ENCODE results near the gene NDST3.
A peak's percentile ranks its signal among the peaks of the same experiment; 100 is the strongest.

NDST3 gene

DNA sequence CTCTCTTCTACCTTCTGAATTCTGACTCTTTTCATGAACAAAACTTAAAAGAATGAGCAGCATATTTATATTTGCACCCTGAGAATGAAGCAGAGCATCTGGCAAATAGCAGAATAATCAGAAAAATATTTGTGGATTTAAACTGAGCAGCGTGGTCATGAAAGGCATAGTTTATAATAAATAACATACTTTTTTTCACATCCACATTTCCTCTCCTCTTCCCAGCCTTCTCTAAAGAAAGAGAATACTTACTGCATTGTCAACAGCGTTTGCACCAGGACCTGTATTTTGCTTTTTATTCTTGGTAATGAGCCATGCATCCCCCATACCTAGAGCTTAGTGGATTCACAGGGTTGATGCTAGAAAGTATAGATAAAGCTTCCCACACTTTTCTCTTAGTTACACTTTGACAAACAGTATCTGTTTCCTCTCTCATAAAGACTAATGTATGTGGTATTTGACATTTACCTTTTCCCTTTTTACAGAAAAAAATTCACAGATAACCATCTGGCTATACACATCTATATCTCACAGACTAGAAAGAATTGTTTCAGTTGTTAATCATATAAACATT lies 187.0 kb downstream of the NDST3 start:
- H3K9ac ChIP-seq (ENCODE audit: insufficient read length): no peak overlapping the region
- H3K4me3 ChIP-seq: no peak overlapping the region
- H3K36me3 ChIP-seq (ENCODE audit: insufficient read depth, low read length): no peaks in the 10 kb centered on the region
- DNase-seq (ENCODE audit: low read depth, low spot score): no peak
- H3K27ac ChIP-seq: no peak overlapping the region
- no peaks in the 10 kb centered on the region for H3K9me3 ChIP-seq (ENCODE audit: low read depth, low read length)
- TF ChIP-seq FOXP2 (optimal IDR thresholded peaks at IDR 0.05; ENCODE audit: control extremely low read depth, extremely low read length, insufficient read depth): no peak
- no peak for TF ChIP-seq EZH2 (IDR thresholded peaks at IDR 0.05)
- TF ChIP-seq POLR2AphosphoS5 (IDR thresholded peaks at IDR 0.05; ENCODE audit: borderline replicate concordance, low read depth, low read length): no peak

DNA sequence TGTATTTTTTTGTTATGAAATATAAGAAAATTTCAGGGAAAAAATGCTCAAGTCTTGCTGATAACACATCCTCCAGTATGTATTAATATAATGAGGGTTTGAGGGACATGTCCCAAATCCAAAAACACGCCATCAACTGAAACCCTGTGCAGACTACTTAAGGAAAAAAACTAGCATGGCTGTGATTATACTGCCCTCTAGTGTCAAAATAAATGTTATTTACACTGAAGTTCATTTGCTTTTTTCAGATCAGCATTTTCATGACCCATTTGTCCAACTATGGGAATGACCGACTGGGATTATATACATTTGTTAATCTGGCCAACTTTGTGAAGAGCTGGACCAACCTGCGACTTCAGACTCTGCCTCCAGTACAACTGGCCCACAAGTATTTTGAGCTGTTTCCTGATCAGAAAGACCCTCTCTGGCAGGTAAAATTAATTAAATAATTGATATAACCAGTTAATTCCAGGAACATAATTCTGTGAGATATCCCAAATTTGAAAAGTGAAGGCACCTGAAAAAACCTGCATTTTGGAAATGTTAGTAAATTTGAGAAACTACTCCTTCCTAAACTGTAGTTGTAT lies 190.1 kb downstream of the NDST3 start:
- Histone ChIP-seq H3K4me3 (peak overlapping the region; percentile 51), H3K9me3 (ENCODE audit: low read depth, low read length) (no peaks in the 10 kb centered on the region), H3K36me3 (ENCODE audit: insufficient read depth, low read length) (no peaks in the 10 kb centered on the region), H3K27ac (no peak overlapping the region), H3K9ac (ENCODE audit: insufficient read length) (no peak overlapping the region)
- DNase-seq (ENCODE audit: low read depth, low spot score): peak; percentile 78
- TF ChIP-seq POLR2AphosphoS5 (IDR thresholded peaks at IDR 0.05; ENCODE audit: borderline replicate concordance, low read depth, low read length) (no peak), FOXP2 (optimal IDR thresholded peaks at IDR 0.05; ENCODE audit: control extremely low read depth, extremely low read length, insufficient read depth) (no peak), EZH2 (IDR thresholded peaks at IDR 0.05) (no peak)

DNA sequence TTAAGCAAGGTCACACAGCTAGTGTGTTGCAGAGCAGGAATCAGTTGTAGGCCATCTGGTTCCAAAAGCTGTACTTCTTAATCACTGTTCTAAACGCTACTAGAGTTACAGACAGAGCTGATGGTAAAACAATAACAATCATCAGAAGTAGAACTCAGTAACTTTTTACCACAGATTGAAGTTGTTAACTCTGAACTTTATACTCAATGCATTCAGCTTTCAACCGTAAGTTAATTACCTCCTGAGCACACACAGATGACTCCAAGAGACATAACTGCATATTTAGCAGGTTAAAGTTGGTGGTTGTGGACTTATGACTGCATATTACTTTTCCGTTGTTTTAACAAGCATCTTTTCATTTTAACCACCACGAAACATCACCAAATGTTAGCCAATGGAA lies 191.2 kb downstream of the NDST3 start:
- no peaks in the 10 kb centered on the region for H3K9me3 ChIP-seq (ENCODE audit: low read depth, low read length)
- H3K4me3 ChIP-seq: no peak overlapping the region
- no peak for DNase-seq (ENCODE audit: low read depth, low spot score)
- TF ChIP-seq FOXP2 (optimal IDR thresholded peaks at IDR 0.05; ENCODE audit: control extremely low read depth, extremely low read length, insufficient read depth): no peak
- TF ChIP-seq POLR2AphosphoS5 (IDR thresholded peaks at IDR 0.05; ENCODE audit: borderline replicate concordance, low read depth, low read length): no peak
- TF ChIP-seq EZH2 (IDR thresholded peaks at IDR 0.05): no peak
- H3K36me3 ChIP-seq (ENCODE audit: insufficient read depth, low read length): no peaks in the 10 kb centered on the region
- no peak overlapping the region for H3K9ac ChIP-seq (ENCODE audit: insufficient read length)
- no peak overlapping the region for H3K27ac ChIP-seq

DNA sequence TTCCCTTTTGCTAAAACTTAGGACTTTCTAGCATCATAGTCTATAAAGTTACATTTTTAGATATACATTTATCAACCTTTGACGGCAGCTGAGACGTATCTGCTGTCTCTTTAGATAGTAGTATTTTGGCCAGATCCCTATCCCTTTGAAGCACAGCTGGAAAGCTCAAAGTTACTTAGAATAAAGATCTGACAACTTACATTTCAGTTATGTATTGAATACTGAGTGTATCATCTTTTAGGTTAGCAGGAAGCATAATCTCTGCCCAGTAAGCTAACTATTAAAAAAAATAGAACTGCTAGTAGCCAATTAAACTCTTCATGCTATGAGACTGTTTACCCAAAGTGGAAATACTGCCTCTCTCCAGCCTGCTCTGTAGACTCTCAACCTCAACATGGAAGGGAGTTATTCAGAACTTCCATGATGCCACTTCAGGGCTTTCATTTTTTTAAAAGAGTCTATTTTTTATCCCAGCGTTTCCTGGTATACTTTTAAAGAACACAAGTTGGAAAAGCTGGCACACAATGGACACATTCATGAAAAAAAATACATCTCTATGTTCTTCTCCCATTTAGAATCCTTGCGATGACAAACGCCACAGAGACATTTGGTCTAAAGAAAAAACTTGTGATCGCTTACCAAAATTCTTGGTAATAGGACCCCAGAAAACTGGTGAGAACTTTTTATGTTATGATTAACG lies 192.2 kb downstream of the NDST3 start:
- H3K9ac ChIP-seq (ENCODE audit: insufficient read length): no peak overlapping the region
- TF ChIP-seq EZH2 (IDR thresholded peaks at IDR 0.05): no peak
- no peak for TF ChIP-seq POLR2AphosphoS5 (IDR thresholded peaks at IDR 0.05; ENCODE audit: borderline replicate concordance, low read depth, low read length)
- no peak for TF ChIP-seq FOXP2 (optimal IDR thresholded peaks at IDR 0.05; ENCODE audit: control extremely low read depth, extremely low read length, insufficient read depth)
- no peak overlapping the region for H3K27ac ChIP-seq
- H3K9me3 ChIP-seq (ENCODE audit: low read depth, low read length): no peaks in the 10 kb centered on the region
- DNase-seq (ENCODE audit: low read depth, low spot score): no peak
- no peak overlapping the region for H3K4me3 ChIP-seq
- no peaks in the 10 kb centered on the region for H3K36me3 ChIP-seq (ENCODE audit: insufficient read depth, low read length)

DNA sequence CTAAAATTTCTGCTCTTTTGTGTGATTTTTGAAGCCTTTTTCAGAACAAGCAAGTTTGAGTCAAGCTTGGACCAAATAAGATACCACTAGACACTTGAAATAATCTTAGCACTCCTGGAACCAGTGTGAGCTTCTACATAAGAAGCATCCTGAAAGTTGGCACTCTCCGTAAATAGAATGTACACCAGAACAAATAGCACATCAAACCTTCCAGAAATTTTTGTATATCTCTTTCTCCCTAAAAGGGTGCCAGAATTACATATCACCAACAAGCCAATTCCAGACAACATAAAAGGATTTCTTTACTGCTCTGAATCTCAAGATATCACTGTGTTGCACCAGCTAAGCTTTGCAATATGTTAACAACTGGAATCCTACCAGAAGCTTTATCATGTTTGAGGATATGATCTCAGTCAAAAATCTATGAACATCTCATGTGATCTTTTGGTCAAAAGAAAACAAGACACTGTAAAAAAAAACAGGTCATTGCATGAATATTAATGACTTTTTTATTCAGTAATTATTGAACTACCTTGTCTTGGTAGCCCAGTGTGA lies 201.4 kb downstream of the NDST3 start:
- Histone ChIP-seq H3K9me3 (ENCODE audit: low read depth, low read length) (no peaks in the 10 kb centered on the region), H3K9ac (ENCODE audit: insufficient read length) (no peak overlapping the region), H3K4me3 (no peak overlapping the region), H3K27ac (no peak overlapping the region), H3K36me3 (ENCODE audit: insufficient read depth, low read length) (no peaks in the 10 kb centered on the region)
- no peak for DNase-seq (ENCODE audit: low read depth, low spot score)
- no peak for TF ChIP-seq EZH2 (IDR thresholded peaks at IDR 0.05)
- TF ChIP-seq POLR2AphosphoS5 (IDR thresholded peaks at IDR 0.05; ENCODE audit: borderline replicate concordance, low read depth, low read length): no peak
- no peak for TF ChIP-seq FOXP2 (optimal IDR thresholded peaks at IDR 0.05; ENCODE audit: control extremely low read depth, extremely low read length, insufficient read depth)

DNA sequence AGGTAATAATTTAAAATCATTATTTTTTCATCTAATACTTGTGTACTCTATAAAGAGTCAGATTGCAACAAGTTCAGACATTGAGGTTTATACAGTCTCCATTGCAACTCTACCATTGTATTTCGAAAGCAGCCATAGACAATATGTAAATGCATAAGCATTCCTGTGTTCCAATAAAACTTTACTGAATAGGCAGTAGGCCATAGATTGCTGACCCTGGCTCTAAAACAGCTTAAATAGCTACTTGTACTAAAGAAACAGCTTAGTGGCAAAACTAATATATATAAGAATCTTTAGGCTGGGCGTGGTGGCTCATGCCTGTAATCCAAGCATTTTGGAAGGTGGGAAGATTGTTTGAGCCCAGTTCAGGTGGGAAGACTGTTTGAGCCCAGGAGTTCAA lies 203.2 kb downstream of the NDST3 start:
- Histone ChIP-seq H3K27ac (no peak overlapping the region), H3K9me3 (ENCODE audit: low read depth, low read length) (no peaks in the 10 kb centered on the region), H3K4me3 (no peak overlapping the region), H3K9ac (ENCODE audit: insufficient read length) (no peak overlapping the region), H3K36me3 (ENCODE audit: insufficient read depth, low read length) (no peaks in the 10 kb centered on the region)
- TF ChIP-seq EZH2 (IDR thresholded peaks at IDR 0.05) (no peak), POLR2AphosphoS5 (IDR thresholded peaks at IDR 0.05; ENCODE audit: borderline replicate concordance, low read depth, low read length) (no peak), FOXP2 (optimal IDR thresholded peaks at IDR 0.05; ENCODE audit: control extremely low read depth, extremely low read length, insufficient read depth) (no peak)
- no peak for DNase-seq (ENCODE audit: low read depth, low spot score)

DNA sequence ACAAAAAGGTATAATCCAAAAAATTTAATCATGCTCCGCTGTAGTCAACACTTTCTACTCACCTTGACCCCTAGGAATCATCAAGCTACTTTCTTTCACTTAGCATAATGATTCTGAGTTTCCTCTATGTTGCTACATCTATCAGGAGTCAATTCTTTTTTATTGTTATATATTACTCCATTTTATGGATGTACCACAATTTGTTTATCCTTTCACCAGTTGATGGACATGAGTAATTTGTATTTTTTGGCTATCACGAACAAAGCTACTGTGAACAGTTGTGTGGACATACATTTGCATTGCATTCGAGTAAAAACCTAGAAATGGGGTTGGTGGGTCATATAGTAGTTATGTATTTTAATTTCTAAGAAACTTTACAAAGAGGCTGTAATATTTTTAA lies 215.6 kb downstream of the NDST3 start:
- Histone ChIP-seq H3K4me3 (no peak overlapping the region), H3K36me3 (ENCODE audit: insufficient read depth, low read length) (no peaks in the 10 kb centered on the region), H3K9me3 (ENCODE audit: low read depth, low read length) (peaks cover 2% of the 10 kb centered on the region; the same call in 1 of the 2 replicates)

DNA sequence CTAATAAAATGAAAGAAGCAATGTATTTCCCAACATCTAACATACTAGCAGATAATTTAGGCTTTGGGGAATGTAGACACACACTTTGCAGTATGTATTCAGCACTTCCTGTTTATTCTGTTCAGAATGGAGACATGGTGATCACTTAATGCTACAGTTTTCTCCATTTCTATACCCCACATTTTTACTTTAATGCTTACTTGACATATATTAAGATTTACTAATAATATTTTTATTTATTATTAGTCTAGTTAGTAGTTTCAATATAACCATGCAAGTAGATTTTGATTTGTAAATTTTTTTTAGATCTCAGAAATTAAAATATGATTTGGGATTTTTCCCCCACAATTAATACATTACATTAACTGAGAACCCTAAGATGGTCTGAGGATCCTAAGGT lies 220.1 kb downstream of the NDST3 start:
- Histone ChIP-seq H3K9ac (ENCODE audit: insufficient read length) (no peak overlapping the region), H3K4me3 (no peak overlapping the region), H3K9me3 (ENCODE audit: low read depth, low read length) (peaks cover 2% of the 10 kb centered on the region; the same call in 1 of the 2 replicates), H3K27ac (0 out of 2 replicates have a peak overlapping the region, but pooled peaks have one; percentile 26), H3K36me3 (ENCODE audit: insufficient read depth, low read length) (no peaks in the 10 kb centered on the region)
- DNase-seq (ENCODE audit: low read depth, low spot score): no peak
- TF ChIP-seq FOXP2 (optimal IDR thresholded peaks at IDR 0.05; ENCODE audit: control extremely low read depth, extremely low read length, insufficient read depth) (no peak), POLR2AphosphoS5 (IDR thresholded peaks at IDR 0.05; ENCODE audit: borderline replicate concordance, low read depth, low read length) (no peak), EZH2 (IDR thresholded peaks at IDR 0.05) (no peak)

More for the DNA sequence above, 215.6 kb downstream of the NDST3 start:
- TF ChIP-seq POLR2AphosphoS5 (IDR thresholded peaks at IDR 0.05; ENCODE audit: borderline replicate concordance, low read depth, low read length) (no peak), FOXP2 (optimal IDR thresholded peaks at IDR 0.05; ENCODE audit: control extremely low read depth, extremely low read length, insufficient read depth) (no peak), EZH2 (IDR thresholded peaks at IDR 0.05) (no peak)
- H3K27ac ChIP-seq: no peak overlapping the region
- DNase-seq (ENCODE audit: low read depth, low spot score): no peak
- no peak overlapping the region for H3K9ac ChIP-seq (ENCODE audit: insufficient read length)
